ENCODE measurements around the gene CNTNAP5.

DNA sequence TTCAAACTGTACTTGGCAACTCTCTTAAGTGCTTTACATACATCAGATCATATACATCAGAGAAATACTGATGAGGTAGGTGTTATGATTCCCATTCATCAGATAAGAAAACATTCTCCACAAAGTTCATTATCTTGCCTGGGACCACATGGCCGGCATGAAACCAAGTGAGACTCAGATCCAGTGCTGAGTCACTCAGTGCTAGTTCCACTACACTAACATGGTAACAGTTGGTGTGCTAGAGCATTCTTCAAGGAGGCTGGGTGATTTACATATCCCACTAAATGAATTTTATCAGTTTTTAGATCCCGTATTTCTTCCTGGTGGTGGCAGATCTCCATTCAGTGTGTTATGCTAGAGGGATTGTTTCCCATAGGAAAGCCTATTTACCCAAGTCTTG lies 772.0 kb downstream of the CNTNAP5 start:
- TF ChIP-seq POLR2A (IDR thresholded peaks at IDR 0.05), result no peak
- TF ChIP-seq, protein P1, sequence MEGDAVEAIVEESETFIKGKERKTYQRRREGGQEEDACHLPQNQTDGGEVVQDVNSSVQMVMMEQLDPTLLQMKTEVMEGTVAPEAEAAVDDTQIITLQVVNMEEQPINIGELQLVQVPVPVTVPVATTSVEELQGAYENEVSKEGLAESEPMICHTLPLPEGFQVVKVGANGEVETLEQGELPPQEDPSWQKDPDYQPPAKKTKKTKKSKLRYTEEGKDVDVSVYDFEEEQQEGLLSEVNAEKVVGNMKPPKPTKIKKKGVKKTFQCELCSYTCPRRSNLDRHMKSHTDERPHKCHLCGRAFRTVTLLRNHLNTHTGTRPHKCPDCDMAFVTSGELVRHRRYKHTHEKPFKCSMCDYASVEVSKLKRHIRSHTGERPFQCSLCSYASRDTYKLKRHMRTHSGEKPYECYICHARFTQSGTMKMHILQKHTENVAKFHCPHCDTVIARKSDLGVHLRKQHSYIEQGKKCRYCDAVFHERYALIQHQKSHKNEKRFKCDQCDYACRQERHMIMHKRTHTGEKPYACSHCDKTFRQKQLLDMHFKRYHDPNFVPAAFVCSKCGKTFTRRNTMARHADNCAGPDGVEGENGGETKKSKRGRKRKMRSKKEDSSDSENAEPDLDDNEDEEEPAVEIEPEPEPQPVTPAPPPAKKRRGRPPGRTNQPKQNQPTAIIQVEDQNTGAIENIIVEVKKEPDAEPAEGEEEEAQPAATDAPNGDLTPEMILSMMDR (IDR thresholded peaks at IDR 0.05 in 4 of 5, conservative IDR thresholded peaks at IDR 0.05 in 1 of 5), result no peak

All from gastrocnemius medialis (tissue), 4 donors.